ENCODE measurements around the gene CCDC170. TPM values are rescaled to one million over a fixed set of nuclear protein-coding genes. Genes with fewer than 3 reads are reported as not detected.

The CCDC170 gene
- total and polyA plus RNA-seq, 9 of the 15 experiments (the other 6 are each of a cell fraction or from before 2014, with no cell fraction given) = 0.01 to 0.18 (median 0.05) TPM; not detected in 6

DNA sequence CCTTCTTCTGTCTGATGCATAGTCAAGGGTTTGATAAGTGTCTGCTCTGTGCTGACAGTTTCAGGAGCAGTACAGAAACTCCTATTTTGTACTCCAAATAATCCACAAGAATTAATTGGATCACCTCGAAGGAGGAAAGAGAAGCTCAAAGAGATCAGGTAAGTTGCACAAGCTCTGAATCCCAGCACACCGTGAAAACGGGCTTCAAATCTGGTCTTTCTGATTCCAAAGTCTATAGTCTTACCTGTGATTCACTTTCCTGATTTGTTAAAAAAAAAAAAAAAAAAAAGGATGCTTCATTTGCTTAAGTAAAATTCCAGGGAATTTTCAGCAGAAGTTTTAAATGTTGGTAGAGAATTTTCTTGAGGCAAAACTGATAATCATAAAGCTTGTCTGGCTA is 157.8 kb downstream of the CCDC170 start (continued):
- TF ChIP-seq, protein P1, sequence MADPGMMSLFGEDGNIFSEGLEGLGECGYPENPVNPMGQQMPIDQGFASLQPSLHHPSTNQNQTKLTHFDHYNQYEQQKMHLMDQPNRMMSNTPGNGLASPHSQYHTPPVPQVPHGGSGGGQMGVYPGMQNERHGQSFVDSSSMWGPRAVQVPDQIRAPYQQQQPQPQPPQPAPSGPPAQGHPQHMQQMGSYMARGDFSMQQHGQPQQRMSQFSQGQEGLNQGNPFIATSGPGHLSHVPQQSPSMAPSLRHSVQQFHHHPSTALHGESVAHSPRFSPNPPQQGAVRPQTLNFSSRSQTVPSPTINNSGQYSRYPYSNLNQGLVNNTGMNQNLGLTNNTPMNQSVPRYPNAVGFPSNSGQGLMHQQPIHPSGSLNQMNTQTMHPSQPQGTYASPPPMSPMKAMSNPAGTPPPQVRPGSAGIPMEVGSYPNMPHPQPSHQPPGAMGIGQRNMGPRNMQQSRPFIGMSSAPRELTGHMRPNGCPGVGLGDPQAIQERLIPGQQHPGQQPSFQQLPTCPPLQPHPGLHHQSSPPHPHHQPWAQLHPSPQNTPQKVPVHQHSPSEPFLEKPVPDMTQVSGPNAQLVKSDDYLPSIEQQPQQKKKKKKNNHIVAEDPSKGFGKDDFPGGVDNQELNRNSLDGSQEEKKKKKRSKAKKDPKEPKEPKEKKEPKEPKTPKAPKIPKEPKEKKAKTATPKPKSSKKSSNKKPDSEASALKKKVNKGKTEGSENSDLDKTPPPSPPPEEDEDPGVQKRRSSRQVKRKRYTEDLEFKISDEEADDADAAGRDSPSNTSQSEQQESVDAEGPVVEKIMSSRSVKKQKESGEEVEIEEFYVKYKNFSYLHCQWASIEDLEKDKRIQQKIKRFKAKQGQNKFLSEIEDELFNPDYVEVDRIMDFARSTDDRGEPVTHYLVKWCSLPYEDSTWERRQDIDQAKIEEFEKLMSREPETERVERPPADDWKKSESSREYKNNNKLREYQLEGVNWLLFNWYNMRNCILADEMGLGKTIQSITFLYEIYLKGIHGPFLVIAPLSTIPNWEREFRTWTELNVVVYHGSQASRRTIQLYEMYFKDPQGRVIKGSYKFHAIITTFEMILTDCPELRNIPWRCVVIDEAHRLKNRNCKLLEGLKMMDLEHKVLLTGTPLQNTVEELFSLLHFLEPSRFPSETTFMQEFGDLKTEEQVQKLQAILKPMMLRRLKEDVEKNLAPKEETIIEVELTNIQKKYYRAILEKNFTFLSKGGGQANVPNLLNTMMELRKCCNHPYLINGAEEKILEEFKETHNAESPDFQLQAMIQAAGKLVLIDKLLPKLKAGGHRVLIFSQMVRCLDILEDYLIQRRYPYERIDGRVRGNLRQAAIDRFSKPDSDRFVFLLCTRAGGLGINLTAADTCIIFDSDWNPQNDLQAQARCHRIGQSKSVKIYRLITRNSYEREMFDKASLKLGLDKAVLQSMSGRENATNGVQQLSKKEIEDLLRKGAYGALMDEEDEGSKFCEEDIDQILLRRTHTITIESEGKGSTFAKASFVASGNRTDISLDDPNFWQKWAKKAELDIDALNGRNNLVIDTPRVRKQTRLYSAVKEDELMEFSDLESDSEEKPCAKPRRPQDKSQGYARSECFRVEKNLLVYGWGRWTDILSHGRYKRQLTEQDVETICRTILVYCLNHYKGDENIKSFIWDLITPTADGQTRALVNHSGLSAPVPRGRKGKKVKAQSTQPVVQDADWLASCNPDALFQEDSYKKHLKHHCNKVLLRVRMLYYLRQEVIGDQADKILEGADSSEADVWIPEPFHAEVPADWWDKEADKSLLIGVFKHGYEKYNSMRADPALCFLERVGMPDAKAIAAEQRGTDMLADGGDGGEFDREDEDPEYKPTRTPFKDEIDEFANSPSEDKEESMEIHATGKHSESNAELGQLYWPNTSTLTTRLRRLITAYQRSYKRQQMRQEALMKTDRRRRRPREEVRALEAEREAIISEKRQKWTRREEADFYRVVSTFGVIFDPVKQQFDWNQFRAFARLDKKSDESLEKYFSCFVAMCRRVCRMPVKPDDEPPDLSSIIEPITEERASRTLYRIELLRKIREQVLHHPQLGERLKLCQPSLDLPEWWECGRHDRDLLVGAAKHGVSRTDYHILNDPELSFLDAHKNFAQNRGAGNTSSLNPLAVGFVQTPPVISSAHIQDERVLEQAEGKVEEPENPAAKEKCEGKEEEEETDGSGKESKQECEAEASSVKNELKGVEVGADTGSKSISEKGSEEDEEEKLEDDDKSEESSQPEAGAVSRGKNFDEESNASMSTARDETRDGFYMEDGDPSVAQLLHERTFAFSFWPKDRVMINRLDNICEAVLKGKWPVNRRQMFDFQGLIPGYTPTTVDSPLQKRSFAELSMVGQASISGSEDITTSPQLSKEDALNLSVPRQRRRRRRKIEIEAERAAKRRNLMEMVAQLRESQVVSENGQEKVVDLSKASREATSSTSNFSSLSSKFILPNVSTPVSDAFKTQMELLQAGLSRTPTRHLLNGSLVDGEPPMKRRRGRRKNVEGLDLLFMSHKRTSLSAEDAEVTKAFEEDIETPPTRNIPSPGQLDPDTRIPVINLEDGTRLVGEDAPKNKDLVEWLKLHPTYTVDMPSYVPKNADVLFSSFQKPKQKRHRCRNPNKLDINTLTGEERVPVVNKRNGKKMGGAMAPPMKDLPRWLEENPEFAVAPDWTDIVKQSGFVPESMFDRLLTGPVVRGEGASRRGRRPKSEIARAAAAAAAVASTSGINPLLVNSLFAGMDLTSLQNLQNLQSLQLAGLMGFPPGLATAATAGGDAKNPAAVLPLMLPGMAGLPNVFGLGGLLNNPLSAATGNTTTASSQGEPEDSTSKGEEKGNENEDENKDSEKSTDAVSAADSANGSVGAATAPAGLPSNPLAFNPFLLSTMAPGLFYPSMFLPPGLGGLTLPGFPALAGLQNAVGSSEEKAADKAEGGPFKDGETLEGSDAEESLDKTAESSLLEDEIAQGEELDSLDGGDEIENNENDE (IDR thresholded peaks at IDR 0.05; ENCODE audit: low read depth, low read length) = no peak
- TF ChIP-seq HNRNPUL1 (IDR thresholded peaks at IDR 0.05; ENCODE audit: low read length) (no peak), SRSF7 (optimal IDR thresholded peaks at IDR 0.05; ENCODE audit: low read depth, low read length) (no peak), NCOA4 (IDR thresholded peaks at IDR 0.05; ENCODE audit: partially characterized antibody) (no peak), ZFP36 (IDR thresholded peaks at IDR 0.05; ENCODE audit: low read depth, low read length, partially characterized antibody) (no peak), KLF1 (tag; IDR thresholded peaks at IDR 0.05) (no peak), HMG20A (CRISPR knock-in tag; conservative IDR thresholded peaks at IDR 0.05) (no peak)
- TF ChIP-seq, protein P2, sequence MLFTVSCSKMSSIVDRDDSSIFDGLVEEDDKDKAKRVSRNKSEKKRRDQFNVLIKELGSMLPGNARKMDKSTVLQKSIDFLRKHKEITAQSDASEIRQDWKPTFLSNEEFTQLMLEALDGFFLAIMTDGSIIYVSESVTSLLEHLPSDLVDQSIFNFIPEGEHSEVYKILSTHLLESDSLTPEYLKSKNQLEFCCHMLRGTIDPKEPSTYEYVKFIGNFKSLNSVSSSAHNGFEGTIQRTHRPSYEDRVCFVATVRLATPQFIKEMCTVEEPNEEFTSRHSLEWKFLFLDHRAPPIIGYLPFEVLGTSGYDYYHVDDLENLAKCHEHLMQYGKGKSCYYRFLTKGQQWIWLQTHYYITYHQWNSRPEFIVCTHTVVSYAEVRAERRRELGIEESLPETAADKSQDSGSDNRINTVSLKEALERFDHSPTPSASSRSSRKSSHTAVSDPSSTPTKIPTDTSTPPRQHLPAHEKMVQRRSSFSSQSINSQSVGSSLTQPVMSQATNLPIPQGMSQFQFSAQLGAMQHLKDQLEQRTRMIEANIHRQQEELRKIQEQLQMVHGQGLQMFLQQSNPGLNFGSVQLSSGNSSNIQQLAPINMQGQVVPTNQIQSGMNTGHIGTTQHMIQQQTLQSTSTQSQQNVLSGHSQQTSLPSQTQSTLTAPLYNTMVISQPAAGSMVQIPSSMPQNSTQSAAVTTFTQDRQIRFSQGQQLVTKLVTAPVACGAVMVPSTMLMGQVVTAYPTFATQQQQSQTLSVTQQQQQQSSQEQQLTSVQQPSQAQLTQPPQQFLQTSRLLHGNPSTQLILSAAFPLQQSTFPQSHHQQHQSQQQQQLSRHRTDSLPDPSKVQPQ (CRISPR knock-in tag; IDR thresholded peaks at IDR 0.05; ENCODE audit: borderline replicate concordance) = no peak
- TF ChIP-seq, protein P3, sequence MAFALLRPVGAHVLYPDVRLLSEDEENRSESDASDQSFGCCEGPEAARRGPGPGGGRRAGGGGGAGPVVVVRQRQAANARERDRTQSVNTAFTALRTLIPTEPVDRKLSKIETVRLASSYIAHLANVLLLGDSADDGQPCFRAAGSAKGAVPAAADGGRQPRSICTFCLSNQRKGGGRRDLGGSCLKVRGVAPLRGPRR (CRISPR knock-in tag; IDR thresholded peaks at IDR 0.05) = no peak
- TF ChIP-seq, protein P4, sequence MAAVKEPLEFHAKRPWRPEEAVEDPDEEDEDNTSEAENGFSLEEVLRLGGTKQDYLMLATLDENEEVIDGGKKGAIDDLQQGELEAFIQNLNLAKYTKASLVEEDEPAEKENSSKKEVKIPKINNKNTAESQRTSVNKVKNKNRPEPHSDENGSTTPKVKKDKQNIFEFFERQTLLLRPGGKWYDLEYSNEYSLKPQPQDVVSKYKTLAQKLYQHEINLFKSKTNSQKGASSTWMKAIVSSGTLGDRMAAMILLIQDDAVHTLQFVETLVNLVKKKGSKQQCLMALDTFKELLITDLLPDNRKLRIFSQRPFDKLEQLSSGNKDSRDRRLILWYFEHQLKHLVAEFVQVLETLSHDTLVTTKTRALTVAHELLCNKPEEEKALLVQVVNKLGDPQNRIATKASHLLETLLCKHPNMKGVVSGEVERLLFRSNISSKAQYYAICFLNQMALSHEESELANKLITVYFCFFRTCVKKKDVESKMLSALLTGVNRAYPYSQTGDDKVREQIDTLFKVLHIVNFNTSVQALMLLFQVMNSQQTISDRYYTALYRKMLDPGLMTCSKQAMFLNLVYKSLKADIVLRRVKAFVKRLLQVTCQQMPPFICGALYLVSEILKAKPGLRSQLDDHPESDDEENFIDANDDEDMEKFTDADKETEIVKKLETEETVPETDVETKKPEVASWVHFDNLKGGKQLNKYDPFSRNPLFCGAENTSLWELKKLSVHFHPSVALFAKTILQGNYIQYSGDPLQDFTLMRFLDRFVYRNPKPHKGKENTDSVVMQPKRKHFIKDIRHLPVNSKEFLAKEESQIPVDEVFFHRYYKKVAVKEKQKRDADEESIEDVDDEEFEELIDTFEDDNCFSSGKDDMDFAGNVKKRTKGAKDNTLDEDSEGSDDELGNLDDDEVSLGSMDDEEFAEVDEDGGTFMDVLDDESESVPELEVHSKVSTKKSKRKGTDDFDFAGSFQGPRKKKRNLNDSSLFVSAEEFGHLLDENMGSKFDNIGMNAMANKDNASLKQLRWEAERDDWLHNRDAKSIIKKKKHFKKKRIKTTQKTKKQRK (IDR thresholded peaks at IDR 0.05; ENCODE audit: borderline replicate concordance, low read depth, low read length) = no peak
